ENCODE results near the gene PDE6A.
A peak's percentile ranks its signal among the peaks of the same experiment; 100 is the strongest.

The PDE6A gene

GRCh38 chr5:149924486-149924885 is 20.1 kb downstream of the PDE6A start:
- no peak for DNase-seq

GRCh38 chr5:149922950-149923349 is 21.6 kb downstream of the PDE6A start:
- DNase-seq = no peak

- no peak for DNase-seq
Observed at GRCh38 chr5:149921597-149921996, 23.0 kb downstream of the PDE6A start.

DNA sequence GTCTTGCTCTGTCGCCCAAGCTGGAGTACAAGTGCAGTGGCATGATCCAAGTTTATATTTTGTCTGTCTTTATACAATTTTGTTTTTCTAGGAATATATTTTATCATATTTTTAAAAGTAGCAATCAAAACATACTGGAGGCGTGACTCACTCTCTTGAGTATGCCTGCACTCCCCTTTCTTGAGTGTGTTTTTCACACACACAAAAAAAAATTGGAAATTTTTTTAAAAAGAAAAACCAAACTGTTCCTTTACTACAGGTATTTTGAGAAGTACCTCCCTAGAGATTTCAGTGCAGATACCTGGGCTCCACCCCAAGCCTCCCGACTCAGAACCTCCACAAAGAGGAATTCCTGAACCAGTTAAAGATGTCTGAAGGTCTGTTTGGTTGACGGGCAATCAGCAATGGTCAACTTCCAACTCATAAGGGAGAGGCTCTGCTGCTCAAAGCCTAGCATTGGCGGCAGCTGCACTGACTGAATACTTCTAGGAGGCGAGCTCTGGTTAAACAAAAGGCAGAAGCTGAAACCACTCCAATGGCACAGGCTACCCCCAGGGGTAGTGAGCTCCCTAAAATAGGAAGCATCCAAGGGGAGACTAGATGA is 27.4 kb downstream of the PDE6A start:
- DNase-seq = no peak

GRCh38 chr5:149916334-149917072 is 28.1 kb downstream of the PDE6A start:
- no peak for DNase-seq

DNA sequence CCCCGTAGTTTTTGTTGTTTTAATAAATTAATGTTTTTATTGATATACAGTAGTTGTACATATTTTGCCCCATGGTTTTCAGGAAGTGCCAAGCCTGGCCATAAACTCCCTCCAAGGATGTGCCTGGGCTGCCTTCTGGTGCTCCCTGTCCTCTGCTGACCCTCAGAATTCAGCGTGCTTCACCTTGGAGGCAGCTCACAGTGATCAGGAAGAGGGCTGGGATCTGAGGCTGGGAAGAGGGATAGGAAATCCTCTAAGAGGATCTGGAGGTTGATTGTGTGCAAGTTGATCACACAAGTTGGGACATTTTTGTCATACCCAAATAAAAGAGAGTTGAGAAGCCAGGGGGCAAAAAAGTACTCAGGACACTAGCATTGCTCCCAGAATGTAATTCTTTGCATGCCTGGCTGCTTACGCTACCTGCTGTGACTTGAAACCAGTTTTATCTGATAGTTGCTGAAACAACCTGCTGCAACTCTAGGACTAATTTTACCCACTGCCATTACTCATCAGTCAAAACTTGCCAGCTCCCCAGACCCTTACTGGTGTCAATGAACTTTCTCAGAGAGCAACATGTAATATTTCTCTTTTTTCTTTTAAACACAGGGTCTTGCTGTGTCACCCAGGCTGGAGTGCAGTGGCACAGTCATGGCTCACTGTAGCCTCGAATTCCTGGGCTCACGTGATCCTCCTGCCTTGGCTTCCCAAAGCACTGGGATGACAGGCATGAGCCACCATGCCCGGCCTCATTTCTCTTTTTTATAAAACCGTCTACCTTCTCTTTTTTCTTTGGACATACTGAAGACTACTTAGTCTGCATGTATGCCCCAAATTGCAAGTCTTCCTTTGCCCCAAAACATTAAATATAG is 29.0 kb downstream of the PDE6A start:
- no peak for DNase-seq

DNA sequence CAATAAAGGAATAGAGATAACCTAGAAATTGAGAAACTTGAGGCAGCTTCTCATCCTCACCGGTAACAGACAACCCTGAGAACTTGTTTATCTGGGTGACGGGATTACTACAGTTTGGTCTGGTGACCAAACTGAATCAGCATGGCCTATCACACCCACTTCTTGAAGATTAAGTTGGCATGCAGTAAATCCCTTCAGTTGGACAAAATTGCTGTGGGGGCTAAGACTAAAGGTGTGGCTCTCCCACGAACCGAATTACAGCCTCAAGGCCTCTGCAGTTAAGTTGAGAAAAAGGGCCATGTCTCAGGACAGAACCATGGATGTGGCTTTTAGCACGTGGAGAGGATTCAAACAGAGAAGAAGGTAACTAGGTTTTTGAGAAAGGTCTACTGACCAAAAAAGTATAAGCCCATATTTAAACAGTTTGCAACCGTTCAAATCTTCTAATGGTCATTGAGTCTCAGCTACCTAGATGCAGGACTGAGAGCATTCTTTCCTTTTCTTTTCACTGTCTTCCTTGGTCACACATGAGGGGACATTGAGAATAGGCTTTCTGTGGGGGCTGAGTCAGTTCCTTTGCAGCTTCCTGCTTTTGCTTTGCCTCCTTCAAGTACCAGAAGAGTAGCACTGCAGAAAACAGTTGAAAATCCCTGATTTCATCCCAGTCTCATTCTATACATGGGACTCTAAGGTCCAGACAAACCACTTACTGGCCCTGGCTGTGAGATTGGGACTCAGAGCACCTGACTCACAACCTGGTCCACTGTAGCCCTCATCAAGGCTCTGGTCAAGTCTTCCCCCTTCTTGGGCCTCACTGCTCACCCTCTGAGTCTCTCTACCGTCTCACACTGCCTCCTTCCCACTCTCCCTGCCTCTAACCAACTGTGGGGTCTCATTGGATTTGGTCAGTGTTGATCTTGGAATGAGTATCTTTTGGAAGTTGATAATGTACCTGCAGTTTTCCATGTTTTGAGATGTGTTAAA is 30.9 kb downstream of the PDE6A start:
- no peak for DNase-seq

GRCh38 chr5:149912226-149912871 is 32.2 kb downstream of the PDE6A start:
- no peak for DNase-seq

- no peak for DNase-seq
Observed at GRCh38 chr5:149911031-149911430, 33.6 kb downstream of the PDE6A start.

DNA sequence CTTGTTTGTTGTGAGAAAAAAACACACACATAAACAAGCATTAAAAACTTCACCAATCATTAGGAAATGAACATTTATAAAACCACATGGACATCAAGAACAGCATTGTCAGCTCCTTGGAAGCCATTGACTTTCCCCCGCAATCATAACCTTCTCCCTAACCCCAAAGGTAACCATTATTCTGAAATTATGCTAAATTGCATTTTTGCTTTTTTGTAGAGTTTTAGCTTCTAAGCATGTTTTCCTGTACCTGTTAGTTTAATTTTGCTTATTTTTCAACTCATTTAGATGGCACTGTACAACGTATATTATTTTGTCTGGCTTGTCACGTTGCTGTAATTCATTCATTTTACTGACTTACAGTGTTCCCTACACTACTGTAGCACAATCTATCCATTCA is 36.8 kb downstream of the PDE6A start:
- no peak for DNase-seq

DNA sequence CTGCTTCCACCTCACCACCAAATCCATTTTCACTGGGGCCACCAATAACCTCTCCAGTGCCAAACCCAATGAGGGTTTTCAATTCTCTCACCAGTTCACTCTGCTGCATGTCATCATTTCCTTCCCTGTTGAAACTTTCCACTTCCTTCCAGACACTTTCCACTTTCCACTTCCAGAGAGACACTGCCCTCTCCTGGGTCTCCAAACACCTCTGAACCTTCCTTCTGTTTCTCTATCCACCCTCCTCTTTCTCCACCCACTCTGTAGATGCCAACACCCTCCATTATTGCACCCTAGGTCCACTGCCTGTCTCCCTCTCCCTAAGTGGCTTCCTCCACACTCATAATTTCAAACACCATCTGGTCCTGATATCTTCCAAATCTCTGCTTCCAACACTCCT is 39.6 kb downstream of the PDE6A start:
- DNase-seq = no peak

GRCh38 chr5:149904293-149904886 is 40.2 kb downstream of the PDE6A start:
- DNase-seq = no peak

DNA sequence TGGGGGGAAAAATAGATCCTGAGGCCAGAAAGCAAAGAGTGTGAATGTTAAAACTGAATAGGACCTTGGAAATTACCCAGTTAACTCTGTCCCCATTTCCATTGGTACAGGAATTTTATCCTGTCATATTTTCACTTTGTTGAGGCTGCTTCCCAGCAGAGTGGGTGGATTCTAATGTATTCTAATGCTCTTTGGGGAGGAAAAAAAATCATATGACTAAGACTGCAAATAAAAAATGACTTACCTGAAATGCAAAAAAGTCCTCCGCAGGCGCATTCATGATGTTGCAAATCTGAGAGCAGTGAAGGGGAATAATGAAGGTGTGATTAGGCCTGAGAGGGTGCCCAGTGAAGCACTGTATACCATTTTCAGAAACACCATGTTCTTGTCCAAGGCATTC is 41.2 kb downstream of the PDE6A start:
- no peak for DNase-seq

DNA sequence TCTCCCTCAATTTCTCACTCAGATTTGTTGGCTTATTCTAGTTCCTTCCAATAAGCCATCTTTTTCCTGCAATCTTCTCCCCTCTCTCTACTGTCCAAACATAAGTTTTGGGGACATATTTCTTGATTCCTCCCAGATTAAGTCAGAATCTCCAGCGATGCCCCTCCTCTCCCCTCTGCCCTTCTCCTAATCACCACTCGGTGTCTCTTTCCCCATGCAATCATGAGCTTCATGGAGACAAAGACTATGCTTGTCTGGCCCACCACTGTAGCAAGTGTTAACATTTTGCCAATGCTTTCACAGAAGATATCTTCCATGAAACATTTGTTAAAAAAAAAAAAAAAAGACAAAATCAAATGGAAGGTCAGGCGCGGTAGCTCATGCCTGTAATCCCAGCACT is 42.4 kb downstream of the PDE6A start:
- DNase-seq = no peak

DNA sequence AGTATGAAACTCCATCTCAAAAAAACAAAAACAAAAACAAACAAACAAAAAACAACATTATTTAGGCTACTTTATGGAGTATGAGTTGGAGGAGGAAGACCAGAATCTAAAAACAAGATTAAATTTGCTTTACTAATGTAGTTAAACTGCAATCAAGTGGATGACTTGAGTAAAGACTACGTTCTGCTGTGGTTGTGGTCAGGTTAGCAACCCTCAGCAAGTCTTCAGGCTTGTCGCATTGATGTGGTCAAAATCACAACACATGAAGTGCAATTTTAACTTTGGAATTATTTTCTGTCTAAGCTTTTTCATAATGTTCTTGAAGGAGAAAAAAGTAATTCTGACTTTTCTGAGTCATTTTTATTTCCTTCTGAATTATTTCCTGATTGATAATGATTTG is 43.1 kb downstream of the PDE6A start:
- no peak for DNase-seq

DNA sequence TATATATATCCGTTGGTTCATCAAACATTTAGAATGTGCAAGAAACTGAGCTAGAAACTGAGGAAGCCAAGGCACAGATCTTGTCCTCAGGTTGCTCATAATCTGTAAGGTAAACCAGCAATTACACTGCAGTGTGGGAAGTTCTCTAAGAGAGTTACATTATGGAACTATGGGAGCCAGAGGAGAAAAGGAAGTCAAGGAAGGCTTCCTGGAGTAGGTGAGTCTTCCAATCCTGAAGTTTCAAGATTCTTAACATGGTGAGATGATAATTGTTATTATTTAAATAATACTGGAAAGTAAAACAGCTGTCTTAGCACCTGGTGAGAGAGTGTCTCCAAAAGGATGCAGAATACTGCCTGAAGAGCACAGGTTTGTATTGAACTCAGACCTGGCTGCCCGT is 44.2 kb downstream of the PDE6A start:
- DNase-seq = no peak

GRCh38 chr5:149898811-149899210 is 45.8 kb downstream of the PDE6A start:
- DNase-seq = no peak

DNA sequence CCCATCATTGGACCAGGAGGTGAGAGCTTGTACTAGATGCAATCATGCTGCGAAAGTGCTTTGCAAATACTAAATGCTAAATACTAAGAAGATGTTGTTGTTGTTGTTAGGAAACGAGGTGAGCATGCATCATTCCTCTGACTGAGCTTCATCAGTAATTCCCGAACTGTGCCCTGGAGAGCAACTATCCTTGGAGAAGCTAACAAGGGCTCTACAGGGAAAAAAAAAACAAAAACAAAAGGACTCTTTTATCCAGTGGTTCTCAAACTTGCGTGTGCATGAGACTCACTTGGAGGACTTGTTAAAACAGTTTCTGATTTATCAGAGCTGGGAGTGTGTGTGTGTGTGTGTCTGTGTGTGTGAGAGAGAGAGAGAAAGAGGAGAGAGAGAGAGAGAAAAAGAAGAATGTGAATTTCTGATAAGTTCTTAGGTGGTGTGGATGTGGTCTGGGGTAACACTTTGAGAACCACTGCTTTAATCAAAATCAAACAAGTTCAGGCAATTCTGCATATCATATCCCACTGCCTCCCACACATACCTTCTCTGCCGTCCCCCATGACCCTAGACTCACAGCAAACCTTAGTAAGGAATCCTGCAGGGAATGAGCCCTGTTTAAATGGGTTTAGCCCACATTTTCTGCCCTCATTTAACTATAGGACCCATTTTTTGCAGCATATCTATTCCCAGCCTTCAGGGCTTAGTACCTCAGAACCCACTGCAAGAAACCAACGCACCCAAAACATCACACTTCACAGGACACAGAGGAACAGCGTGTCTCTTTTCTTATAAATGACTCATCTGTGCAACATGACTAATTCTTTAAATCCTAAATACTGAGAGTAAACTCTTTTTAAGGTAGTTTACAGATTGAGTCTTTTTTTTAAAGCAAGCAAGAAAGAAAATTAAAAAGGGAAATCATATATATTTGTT is 48.9 kb downstream of the PDE6A start:
- DNase-seq = peak; percentile 7

- DNase-seq = no peak
Observed at GRCh38 chr5:149894237-149894636, 50.4 kb downstream of the PDE6A start.

GRCh38 chr5:149893403-149893931 is 51.1 kb downstream of the PDE6A start:
- no peak for DNase-seq
